ENCODE results near the gene WDR5. TPM values are rescaled to one million over a fixed set of nuclear protein-coding genes. Genes with fewer than 3 reads are reported as not detected.

The WDR5 gene
- polyA plus RNA-seq, 1 experiment: 23.8 TPM

DNA sequence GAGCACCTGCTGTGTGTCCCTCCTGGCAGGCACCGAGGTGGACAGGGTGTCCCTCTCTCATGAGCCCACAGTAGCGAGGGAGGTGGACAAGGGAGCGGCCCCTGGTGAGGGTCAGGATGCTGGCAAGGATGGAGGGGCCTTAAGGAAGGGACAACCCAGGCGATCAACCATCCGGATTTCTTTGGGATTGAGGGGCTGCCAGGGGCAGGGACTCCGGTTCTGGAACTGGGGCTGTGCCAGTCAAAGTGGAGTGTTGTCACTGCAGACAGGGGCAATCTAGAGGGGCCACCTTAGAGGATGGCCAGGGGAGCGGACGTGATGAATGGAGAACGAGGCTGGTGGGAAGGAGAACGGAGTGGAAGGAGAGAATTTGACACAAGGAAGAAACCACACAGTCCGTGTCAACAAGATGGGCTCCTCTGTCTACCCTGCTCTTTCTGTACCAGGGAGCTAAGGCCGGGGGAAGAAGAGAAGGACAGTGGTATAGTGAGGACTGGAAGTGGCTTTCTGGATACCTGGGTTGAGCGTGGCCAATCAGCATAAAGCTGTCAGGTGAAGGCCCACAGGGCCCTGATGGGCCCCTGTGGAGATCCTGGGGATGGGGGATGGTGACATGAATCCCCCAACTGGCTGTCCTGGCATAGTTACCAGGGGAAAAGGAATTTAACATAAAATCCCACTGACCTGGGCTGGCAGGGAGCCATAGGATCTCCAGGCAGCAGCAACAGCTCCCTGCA is 4.2 kb upstream of the WDR5 start:
- DNase-seq (ENCODE audit: low read depth): no peak
- Histone ChIP-seq H3K4me3 (ENCODE audit: low read depth, low read length) (no peak overlapping the region), H3K27me3 (ENCODE audit: control insufficient read depth, insufficient read depth, low read length) (no peaks in the 10 kb centered on the region), H3K36me3 (ENCODE audit: control insufficient read depth, insufficient read depth, low read length) (no peaks in the 10 kb centered on the region)
- TF ChIP-seq, protein P1, sequence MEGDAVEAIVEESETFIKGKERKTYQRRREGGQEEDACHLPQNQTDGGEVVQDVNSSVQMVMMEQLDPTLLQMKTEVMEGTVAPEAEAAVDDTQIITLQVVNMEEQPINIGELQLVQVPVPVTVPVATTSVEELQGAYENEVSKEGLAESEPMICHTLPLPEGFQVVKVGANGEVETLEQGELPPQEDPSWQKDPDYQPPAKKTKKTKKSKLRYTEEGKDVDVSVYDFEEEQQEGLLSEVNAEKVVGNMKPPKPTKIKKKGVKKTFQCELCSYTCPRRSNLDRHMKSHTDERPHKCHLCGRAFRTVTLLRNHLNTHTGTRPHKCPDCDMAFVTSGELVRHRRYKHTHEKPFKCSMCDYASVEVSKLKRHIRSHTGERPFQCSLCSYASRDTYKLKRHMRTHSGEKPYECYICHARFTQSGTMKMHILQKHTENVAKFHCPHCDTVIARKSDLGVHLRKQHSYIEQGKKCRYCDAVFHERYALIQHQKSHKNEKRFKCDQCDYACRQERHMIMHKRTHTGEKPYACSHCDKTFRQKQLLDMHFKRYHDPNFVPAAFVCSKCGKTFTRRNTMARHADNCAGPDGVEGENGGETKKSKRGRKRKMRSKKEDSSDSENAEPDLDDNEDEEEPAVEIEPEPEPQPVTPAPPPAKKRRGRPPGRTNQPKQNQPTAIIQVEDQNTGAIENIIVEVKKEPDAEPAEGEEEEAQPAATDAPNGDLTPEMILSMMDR (IDR thresholded peaks at IDR 0.05; ENCODE audit: insufficient read depth, low read depth, low read length): no peak
- CTCF ChIA-PET: interaction anchor here (0.6 to 1.6 kb wide), 2 partner anchors 25 to 70 kb away, joined by 3 to 5 read pairs; no protein-coding TSS in a partner anchor
- POLR2A ChIA-PET: no interaction called here

DNA sequence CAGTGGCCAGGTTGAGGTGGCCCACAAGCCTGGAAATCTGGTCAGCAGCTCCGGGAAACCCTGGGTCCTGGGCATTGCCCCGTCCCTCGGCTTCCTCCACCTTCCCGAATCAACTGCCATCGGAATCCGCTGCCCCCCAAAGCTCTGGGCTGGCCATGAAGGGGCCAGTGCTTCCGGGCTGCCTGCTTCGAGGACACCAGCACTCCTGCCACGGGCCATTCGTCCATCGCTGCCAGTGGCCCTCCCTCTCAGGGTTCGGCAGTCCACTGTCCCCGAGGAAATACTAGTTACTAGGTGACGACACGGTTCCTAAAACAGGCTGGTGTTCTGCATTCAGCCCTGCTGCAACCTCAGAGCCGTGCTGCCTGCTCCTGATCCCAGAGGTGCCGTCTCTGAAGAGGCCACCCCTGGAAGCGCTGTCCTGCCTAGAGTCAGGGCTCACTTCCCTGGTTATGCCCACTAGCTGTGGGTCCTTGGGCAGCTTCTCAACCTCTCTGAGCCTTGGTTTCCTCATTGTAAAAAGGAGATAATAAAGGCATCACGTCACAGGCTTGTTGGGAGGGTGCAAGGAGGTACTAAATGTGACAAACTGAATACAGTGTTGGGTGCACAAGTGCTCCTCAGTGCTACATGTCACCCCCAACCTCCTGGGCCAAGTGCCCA is 3.5 kb upstream of the WDR5 start:
- POLR2A ChIA-PET: no interaction called here
- no peaks in the 10 kb centered on the region for H3K27me3 ChIP-seq (ENCODE audit: control insufficient read depth, insufficient read depth, low read length)
- no peaks in the 10 kb centered on the region for H3K36me3 ChIP-seq (ENCODE audit: control insufficient read depth, insufficient read depth, low read length)
- DNase-seq (ENCODE audit: low read depth): no peak
- TF ChIP-seq, protein P1 (IDR thresholded peaks at IDR 0.05; ENCODE audit: insufficient read depth, low read depth, low read length): no peak
- CTCF ChIA-PET: interaction anchor here (0.8 kb wide), 1 partner anchor 39 kb away, joined by 3 read pairs; no protein-coding TSS in a partner anchor
- no peak overlapping the region for H3K4me3 ChIP-seq (ENCODE audit: low read depth, low read length)

DNA sequence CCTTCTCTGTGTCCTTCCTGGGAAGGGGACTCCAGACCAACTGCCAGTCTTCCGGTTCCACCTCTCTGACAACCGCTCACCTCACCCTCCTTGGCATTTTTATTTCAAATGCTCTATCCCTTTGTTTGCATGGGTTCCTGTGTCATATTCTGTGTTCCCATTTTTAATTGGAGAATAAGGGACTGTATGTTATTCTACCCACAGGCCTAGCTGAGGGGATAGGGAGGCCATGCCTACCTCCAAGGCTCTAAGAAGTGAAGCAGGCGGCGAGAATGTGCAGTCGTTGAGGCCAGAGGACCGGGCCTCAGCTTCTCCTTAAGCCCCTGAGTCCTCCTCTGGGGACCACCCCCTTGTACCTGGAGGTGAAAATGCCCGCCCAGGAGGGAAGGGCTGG is 936 bp upstream of the WDR5 start:
- DNase-seq (ENCODE audit: low read depth): no peak
- TF ChIP-seq, protein P1 (IDR thresholded peaks at IDR 0.05; ENCODE audit: insufficient read depth, low read depth, low read length): no peak
- H3K36me3 ChIP-seq (ENCODE audit: control insufficient read depth, insufficient read depth, low read length): 0 out of 2 replicates have a peak, but pooled peaks cover 1% of the 10 kb centered on the region
- H3K4me3 ChIP-seq (ENCODE audit: low read depth, low read length): peak overlapping the region; percentile 99
- CTCF ChIA-PET: no interaction called here
- no peaks in the 10 kb centered on the region for H3K27me3 ChIP-seq (ENCODE audit: control insufficient read depth, insufficient read depth, low read length)
- POLR2A ChIA-PET: no interaction called here

DNA sequence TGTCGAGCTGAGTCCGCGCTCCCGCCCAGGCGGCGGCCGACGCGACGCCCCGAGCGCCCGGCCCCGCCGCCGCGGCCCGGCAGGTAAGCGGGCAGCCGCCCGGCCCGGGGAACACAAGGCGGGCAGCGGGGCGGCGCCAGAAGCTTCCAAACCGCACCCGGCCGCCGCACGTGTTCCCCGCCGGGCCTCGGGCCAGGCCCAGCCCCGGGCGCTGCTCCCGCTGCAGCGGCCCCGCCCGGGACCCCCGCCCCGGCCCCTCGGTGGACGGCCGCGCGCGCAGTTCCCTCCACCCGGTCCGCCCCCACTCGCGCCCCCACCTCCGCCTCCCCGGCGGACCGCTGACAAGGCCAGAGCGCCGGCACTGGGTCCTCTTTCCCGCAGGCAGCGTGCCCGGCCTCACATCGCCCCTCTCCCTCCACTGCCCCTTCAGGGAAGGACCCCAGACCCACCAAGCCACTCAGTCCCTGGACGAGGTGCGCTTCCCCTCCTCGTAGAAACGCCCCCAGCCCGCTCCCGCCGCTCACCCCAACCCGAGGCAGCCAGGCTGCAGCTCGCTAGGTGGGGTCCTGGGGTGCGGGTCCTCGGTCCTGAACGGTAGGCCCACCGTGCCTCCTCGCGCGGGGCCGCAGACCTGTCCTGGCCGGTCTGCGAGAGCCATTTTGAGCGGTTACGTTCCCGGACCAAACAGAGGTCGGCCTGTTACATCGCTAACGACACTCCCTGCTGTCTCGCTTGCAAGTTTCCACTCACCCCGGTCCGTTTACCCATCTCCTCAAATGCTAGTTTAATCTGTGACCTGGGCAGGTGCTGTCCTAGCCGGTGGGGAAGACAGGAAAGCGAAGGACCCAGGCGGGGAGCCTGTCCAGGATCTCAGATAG is 475 bp downstream of the WDR5 start:
- ChIA-PET CTCF (interaction anchor here (0.6 to 1.0 kb wide), 3 partner anchors 27 to 354 kb away, joined by 3 to 4 read pairs (median 3); no protein-coding TSS in a partner anchor), POLR2A (interaction anchor here (0.5 to 0.6 kb wide), 2 partner anchors 323 to 345 kb away, joined by 3 to 10 read pairs; no protein-coding TSS in a partner anchor)
- DNase-seq (ENCODE audit: low read depth): no peak
- Histone ChIP-seq H3K36me3 (ENCODE audit: control insufficient read depth, insufficient read depth, low read length) (peaks cover 9% of the 10 kb centered on the region), H3K27me3 (ENCODE audit: control insufficient read depth, insufficient read depth, low read length) (no peaks in the 10 kb centered on the region), H3K4me3 (ENCODE audit: low read depth, low read length) (peak overlapping the region; percentile 99)
- TF ChIP-seq, protein P1 (IDR thresholded peaks at IDR 0.05; ENCODE audit: insufficient read depth, low read depth, low read length): no peak

DNA sequence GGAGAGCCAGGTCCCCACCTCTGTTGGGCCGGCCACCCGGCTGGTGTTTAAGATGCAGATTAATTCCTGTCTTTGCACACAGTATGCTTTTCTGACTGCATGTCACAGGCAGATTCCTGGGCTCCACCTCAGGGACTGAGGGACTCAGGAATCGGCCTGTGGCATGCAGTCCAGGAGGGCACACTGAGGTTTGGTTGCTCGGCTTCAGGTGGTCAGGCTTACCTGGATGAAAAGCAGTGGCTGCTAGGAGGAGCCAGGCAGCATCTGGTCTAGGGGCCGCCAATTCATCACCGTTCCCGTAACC is 1.1 kb downstream of the WDR5 start:
- TF ChIP-seq, protein P1 (IDR thresholded peaks at IDR 0.05; ENCODE audit: insufficient read depth, low read depth, low read length): no peak
- Histone ChIP-seq H3K36me3 (ENCODE audit: control insufficient read depth, insufficient read depth, low read length) (peaks cover 14% of the 10 kb centered on the region), H3K27me3 (ENCODE audit: control insufficient read depth, insufficient read depth, low read length) (no peaks in the 10 kb centered on the region), H3K4me3 (ENCODE audit: low read depth, low read length) (peak overlapping the region; percentile 99)
- ChIA-PET CTCF (no interaction called here), POLR2A (interaction anchor here (0.5 kb wide), 1 partner anchor 323 kb away, joined by 3 read pairs; no protein-coding TSS in a partner anchor)
- no peak for DNase-seq (ENCODE audit: low read depth)

Measured in BJ (cell line).